NCI-H2029 (cell line): ENCODE data around the gene TBCC.
A peak's percentile ranks its signal among the peaks of the same experiment; 100 is the strongest.
"Not testable (repeated sequence)": the region's sequence is repeated elsewhere in the genome, so short reads cannot be mapped to it uniquely, and the experiment has no call there.

Experiments used
- DNase-seq: peaks from one replicate; lab custom pipeline; 2025; lab: John Stamatoyannopoulos, UW

TBCC gene

DNA sequence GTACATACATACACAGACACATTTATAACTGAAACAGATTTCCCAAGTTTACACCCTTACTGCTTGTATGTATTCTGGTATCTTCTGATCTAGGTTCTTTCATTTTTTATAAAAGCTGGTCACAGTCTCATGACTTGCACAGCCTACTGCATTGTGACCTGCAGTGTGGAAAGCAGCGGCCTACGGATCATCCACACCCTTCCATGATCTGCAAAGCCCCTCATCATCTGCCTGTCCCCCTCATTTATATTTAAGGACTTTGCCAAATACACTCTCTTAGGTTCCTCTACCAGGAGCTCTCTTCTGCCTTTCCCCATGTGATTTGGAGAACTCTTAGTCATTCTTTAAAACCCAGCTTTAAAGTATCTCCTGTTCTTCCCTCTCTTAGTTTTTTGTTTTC, 23.9 kb upstream of the TBCC start:
- DNase-seq = no peak

DNA sequence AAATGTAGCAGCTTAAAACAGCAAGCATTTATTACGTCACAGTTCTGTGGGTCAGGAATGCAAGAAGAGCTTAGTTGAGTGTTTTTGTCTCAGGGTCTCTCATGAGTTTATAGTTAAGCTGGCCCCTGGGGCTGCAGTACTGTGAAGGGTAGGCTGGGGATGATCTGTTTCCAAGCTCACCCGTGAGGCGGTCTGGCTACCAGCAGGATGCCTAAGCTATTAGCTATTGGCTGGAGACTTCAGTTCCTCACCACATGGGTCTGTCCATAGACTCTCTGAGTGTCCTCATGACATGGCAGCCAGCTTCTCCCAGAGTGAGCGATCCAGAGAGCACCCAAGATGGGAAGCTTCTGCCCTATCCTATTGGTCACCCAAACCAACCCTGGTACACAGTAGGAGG, 23.1 kb upstream of the TBCC start:
- no peak for DNase-seq

DNA sequence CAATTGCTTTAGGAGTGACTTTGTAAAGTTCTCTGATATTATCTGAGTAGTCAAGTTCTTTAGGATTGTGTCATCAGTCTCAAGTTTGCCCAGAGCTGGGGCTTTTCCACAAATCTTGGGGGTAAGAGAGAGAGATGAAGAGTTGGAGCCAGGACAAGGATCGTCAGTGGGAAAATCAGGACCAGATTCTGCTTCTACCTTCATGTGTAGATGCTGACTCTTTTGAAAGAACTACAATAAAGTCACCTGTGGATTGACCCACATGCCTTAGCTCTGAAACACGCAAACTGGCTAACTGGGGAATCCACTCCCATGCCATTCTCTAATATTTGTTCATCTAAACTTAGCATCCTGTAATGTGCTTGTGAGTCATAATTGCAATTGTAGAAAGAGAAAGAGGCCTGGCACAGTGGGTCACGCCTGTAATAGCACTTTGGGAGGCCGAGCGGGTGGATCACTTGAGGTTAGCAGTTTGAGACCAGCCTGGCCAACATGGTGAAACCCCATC, 20.3 kb upstream of the TBCC start:
- DNase-seq = no peak

DNA sequence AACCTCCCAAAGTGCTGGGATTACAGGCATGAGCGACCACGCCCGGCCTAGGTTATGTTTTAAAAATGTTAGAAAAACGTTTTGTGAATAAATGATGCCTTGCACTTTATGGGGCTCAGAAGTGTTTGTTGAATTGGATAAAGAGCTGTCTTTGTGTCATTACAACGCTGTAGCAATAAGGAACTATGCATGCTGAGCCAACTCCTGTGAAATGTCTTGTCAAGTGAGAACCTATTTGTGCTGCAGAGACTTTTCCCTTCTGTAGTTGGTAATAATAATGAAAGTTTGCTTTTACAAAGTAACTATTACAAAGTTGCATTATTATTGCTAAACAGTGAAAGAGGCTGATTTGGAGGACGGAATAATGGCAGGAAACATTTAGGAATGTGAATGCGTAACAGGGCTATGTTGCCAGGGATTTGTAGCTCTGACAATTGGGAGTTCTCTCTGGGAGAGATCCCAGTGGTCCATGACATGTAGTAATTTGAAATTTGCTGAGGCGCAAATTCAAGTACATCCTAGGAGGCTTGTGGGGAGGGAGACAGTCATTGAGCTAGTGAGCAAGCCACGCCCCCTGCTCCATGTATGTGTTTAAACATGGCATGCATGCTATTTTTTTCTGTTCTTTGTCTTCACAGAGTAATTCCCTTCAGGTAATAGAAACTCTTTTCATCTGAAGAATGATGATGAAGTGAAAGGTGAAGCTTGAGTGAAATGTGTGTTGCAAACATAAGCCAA, 19.2 kb upstream of the TBCC start:
- DNase-seq = no peak

DNA sequence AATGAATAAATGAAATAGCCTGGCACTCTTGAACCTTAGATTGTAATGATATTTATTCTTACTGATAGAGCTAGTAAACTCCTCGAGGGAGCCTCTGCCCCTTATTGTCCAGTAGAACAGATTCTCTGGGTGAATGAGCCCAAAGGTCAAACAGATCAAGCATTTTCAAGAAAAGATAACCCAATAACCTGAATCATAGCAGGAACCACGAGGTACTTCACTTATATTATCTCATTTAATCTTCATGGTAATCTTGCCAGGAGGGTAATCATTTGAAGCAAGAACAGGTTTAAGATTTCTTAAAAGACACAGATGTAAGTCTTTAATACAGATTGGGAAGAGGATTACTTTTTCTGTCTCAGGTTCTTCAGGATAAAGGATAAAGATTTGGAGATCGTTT, 17.0 kb upstream of the TBCC start:
- DNase-seq = no peak

DNA sequence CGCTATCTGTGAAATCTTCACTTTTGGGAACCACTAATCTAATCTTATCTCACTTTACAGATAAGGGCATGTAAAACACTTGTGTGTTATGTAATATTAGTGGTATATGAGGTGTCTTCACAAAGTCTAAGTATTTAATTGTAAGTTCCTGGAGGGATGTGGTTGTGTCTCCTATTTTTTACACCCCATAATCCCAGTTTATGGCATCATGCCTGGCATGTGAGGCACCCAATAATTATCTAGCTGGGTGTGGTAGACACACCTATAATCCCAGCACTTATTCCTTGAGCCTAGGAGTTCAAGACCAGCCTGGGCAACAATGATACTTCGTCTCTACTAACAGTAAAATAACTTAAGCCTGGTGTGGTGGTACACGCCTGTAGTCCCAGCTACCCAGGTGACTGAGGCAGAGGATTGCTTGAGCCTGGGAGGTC, 16.5 kb upstream of the TBCC start:
- DNase-seq = no peak

DNA sequence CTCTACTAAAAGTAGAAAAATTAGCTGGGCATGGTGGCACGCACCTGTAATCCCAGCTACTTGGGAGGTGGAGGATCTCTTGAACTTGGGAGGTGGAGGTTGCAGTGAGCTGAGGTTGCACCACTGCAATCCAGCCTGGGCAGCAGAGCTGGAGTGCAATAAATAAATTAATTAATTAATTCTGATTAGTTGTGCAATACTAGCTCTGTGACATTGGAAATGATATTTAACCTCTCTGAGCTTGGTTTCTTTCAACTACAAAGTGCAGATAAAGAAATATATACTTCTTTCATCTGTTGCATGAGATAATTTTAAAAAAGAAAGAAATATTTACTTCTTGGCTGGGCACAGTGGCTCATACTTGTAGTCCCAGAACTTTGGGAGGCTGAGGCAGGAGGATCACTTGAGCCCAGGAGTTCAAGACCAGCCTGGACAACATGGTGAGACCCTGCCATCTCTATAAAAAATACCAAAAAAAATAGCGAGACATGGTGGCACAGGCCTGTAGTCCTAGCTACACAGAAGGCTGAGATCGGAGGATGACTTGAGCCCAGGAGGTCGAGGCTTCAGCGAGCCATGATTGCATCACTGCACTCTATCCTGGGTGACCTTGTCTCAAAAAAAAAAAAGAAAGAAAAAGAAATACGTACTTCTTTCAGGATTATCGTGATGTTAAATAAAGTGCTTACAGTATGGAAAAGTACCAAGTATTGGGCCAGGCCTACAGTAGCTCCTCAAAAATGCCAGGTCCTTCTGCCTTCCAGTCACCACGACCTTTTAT, 15.6 kb upstream of the TBCC start:
- no peak for DNase-seq

DNA sequence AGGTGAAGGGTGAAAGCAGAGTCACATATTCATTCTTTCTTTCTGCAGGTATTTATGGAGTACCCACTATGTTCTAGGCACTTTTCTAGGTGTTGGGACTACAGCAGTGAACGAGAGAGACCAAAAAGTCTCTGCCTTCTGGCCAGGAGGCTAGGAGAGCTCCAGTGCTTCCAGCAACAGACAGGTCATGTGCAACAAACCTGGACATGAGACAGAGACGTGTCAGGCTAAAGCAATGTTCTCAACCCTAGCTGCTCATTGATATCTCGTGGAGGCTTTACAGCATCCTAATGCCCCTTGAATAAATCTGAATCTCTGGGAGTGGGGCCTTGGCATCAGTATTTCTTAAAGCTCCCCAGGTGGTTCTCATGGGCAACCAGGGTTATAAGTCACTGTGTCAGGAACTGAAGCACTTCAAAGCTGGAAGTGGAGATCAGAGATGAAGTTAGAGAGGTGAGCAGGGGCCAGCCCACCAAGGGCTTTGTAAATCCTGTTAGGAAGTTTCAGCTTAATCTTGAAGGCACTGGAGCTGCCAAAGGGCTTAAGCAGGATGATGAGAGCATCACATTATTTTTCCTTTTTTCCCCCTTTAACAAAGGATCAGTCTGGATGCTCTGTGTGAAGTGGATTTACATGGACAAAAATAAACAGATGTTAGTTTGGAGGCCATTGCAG, 13.0 kb upstream of the TBCC start:
- DNase-seq = no peak

DNA sequence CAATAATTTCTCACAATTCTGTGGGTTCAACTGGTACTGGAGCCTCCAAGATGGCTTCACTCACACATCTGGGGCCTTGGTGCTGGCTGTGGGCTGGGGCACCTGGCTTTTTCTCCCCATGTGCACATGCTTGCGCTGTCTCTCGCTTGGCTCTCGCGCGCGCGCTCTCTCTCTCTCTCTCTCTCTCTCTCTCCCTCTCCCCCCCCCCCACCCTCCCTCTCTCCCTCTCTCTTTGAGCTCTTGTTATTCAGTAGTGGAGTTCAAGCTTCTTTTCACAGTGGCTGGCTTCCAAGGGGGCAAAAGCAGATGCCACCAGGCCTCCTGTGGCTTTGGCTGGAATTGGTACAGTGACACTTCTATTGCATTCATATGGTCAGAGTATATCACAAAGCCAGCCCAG, 10.8 kb upstream of the TBCC start:
- no peak for DNase-seq

DNA sequence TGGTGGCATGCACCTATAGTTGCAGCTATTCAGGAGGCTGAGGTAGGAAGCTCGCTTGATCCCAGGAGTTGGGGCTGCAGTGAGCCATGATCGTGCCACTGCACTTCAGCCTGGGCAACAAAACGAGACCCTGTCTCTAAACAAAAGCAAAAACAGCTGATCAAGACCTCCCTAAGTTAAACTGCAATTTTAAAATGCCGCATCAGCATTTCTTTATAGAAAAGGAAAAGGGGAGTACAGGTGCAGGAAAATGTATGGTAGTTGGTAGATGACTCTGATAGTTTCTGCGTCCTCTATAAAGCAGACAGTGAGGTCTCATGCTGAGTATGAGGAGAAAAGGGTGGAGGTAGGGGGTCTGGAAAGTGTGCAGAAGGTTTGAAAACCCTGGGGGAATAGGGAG, 8.9 kb upstream of the TBCC start:
- DNase-seq = no peak

DNA sequence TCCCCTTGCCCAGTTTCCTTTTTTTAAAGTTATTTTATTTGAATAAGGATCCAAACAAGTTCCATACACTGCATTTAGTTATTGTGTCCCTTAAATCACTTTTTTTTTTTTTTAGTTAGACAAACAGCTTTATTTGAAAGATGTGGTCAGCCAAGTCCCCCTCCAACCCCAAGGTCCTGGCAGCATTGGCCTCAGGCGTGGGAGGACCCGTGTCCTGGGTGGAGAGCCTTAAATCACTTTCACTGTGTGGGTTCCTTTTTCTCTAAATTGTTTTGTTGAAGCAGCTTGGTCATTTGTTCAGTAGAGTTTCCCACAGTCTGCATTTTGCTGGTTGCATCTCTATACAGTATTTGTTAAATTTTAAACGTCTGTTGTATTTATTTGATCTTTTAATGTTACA, 5.2 kb upstream of the TBCC start:
- DNase-seq = no peak

DNA sequence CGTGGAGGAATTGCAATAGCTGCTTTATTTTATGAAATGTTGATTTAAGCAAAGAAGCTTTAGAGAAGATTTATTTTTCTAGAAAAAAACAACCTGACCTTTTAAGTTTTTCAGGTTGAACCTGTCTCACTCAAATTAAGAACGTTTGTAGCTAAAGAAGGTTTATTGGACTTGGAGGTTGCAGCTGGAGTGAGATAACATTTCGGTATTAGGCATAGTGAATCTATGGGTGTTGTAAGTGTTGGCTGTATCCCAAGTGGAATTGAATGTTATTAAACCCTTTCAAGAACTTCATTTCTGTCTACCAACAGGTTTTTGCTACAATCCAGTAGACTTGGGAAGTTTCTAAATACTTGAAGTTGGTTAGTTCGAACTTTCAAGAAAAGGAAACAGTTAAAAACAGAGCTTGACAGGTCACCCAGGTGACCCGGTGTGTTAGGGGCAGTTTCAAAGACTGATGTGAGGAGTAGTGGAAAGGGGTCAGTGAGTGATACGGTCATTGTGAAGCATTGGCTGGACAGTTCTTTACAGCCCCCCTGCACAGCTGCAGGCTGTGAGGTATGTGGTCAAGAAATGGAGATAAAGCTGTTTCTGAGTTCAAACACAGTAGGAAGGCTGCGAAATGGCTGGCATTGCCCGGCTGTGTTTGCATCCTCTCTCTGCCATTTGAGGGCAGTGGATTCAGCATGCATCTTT, 2.4 kb upstream of the TBCC start:
- no peak for DNase-seq

DNA sequence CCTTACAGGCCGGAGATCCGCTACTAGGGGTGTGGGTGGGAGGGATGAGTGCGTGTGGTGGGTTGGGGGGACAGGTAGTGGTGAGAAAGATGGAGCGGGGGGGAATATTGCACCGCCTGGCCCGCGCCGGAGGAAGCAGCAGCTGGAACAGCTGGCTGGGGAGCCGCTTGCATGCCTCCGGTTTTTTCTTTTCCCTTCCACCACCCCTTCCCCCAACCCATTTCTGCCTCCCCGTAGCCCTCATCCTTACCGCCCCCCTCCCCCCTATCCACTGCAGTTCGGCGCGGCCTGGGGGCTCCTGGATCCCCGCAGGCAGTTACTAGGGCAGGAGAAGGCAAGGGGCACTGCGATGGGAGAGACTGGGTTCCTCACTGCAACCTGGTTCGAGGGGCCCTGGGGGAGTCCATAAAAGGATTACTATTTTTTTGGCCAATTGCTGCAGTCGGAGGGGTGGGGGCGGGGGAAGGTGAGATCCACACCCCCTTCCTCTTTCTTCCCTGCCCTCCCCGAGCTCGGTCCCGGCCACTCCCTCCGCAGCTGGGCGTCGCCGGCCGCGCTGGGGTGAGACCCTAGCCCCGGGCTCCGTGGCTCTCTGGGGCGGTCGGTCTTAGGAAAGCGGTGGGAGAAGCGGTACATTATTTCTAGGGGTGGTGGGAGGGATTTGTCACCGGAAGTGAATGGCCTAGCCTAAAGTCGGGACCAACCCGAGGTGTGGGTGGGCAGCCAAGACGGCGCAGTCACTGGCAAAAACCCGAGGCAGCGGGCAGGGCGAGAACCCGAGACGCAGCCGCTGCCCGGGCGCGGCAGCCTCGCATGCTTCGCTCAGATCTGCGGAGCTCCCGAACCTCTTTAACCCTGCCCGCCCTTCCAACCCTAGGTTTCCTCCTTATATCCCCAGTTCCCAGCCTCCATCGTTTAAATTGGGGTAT, 824 bp upstream of the TBCC start:
- peak; percentile 83 for DNase-seq

DNA sequence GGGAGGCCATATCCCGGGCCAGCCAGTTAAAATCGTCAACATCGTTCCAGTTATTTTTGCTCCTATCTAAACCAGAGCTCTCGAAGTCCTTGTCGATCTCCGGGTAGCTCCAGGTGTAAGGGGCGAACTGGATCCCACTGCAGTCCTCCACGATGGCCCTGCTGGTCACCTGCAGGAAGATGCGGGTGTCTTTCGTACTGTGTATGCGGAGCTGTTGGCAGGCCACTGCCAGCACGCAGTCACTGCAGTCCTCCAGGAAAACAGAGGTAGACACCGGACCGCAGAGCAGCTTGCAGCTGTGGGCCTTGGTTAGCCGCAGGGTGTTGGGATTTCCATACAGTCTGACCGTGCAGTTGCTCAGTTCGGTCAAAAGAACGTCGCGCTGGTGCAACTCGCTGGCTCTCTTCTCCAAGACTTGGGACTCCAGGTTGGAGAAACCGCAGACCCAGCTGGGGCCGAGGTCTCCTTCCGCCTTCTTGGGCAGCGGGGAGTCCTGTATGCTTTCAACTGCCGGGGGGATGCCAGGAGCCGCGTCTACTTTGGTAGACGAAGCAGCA, 742 bp downstream of the TBCC start:
- DNase-seq = no peak

DNA sequence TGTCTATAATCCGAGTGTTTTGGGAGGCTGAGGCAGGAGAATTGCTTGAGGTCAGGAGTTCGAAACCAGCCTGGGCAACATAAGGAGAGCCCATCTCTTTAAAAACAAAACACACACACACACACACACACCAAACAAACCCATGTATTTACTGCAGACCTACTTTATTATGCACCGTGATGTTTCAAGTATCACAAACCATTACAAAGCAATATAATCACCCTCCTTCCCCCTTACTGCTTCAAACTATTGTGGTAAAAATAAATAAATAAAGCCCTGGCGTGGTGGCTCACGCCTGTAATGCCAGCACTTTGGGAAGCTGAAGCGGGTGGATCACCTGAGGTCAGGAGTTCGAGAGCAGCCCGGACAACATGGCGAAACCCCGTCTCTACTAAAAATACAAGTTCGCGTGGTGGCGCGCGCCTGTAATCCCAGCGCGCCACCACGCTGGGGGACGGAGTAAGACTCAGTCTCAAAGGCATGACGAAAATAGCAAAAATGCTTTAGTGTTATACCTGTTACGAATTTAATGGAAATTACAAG, 1.5 kb downstream of the TBCC start:
- DNase-seq = no peak

DNA sequence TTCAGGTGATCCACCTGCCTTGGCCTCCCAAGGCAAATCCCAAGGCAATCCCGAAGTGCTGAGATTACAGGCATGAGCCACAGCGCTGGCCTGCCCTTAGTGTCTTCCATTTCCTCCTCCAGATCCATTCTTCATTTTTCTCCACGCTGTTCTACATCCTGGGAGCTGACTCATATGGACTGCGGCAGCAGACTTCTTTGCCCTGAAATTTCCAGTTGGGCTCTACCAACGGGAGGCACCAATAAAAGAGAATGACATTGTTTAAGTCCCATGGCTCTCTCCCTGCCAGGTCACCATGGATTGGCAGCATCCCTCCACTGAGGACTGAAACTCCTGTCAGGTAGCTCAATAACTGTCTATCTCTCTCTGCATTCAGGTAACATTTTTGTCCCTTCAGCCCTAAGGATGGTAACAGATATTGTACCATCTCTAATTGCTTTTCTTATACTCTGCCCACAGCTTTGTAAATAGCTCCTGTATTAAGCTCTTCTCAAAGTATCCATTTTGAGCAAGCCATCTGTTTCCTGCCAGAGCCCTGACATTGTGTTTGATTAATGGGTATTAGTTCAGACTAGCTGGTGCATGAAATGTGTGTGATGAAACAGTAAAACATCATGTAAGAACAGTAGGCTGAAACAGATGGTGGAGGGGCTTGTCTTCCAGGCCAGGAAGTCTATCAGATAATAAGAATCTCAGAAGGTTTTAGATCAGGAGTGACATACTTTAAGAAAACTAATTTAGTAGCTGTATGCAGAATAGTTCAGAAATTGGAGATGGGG, 3.6 kb downstream of the TBCC start:
- no peak for DNase-seq

DNA sequence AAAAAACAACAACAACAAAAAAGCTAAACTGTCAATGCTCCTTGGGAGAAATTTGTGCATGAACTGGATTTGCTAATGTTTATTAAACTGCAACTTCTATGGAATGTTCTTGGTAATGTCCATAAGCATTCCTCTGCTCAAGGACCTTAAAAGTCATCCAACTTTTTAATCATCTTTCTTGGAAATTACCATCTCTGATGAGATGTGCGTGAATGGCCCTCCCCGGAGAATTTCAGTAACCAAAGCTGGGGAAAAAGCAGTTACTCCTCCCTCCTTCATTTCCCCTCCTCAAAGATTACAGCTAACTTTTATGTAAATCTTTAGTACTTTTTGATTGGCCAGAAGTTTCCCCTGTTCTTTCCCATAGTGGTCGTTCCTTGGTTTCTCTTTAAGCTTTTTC, 5.2 kb downstream of the TBCC start:
- DNase-seq = no peak

DNA sequence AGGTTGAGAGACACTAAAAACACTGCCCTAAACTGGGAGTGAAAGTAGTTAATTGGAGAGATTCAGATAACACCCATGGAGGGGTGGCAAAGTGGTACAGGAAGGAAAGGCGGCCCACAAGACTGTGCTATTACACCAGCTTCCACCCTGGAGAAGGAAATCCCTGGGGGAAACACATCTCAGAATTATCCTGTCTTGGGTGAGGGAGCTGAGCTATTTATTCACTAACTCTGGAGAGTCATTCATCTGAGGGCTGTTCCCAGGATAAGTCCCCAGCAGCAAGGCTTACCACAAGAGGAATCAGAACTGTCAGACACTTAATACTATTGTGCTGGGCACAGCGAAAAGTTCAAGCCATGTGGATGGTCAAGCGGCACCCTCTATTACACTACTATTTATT, 9.9 kb downstream of the TBCC start:
- no peak for DNase-seq

DNA sequence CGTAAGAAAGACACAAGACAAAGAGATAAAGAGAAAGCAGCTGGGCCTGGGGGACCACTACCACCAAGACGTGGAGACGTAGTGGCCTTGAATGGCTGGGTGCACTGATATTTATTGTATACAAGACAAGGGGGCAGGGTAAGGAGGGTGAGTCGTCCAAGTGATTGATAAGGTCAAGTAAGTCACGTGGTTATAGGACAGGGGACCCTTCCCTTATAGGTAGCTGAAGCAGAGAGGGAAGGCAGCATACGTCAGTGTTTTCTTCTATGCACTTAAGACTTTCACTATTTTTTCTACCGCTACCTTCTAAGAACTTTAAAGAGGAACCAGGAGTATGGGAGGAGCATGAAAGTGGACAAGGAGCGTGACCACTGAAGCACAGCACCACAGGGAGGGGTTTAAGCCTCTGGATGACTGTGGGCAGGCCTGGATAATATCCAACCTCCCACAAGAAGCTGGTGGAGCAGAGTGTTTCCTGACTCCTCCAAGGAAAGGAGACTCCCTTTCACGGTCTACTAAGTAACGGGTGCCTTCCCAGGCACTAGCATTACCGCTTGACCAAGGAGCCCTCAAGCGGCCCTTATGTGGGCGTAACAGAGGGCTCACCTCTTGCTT, 11.9 kb downstream of the TBCC start:
- not testable (repeated sequence) for DNase-seq
